ENCODE measurements around the gene PRRT1.

The PRRT1 gene

GRCh38 chr6:32149932-32150870 lies 1.5 kb downstream of the PRRT1 start:
- Histone ChIP-seq H3K27me3 (ENCODE audit: insufficient read depth, low read length, poor library complexity, severe bottlenecking) (no peaks in the 10 kb centered on the region), H3K4me3 (ENCODE audit: low read length, poor library complexity, severe bottlenecking) (no peak overlapping the region), H3F3A (ENCODE audit: low read depth) (no peaks in the 10 kb centered on the region), H3K4me2 (ENCODE audit: low read depth, low read length, poor library complexity, severe bottlenecking) (no peak overlapping the region), H2AFZ (ENCODE audit: low read length) (no peak overlapping the region), H3K36me3 (ENCODE audit: insufficient read depth, low read length) (no peaks in the 10 kb centered on the region), H4K20me1 (ENCODE audit: insufficient read depth, low read length, poor library complexity, severe bottlenecking) (no peaks in the 10 kb centered on the region), H3K9me3 (ENCODE audit: insufficient read depth, low read depth, low read length) (no peaks in the 10 kb centered on the region), H3K9ac (ENCODE audit: low read depth, low read length, poor library complexity, severe bottlenecking) (no peak overlapping the region), H3K4me1 (ENCODE audit: insufficient read depth, low read length, poor library complexity, severe bottlenecking) (peaks cover 13% of the 10 kb centered on the region), H3K9me2 (replicated peaks; ENCODE audit: low read depth, low read length) (no peaks in the 10 kb centered on the region), H3K79me2 (ENCODE audit: insufficient read depth, low read length) (peaks cover 6% of the 10 kb centered on the region)
- TF ChIP-seq EZH2phosphoT487 (IDR thresholded peaks at IDR 0.05; ENCODE audit: borderline replicate concordance), result no peak
- TF ChIP-seq CTCF (conservative IDR thresholded peaks at IDR 0.05; ENCODE audit: low read length), result no peak

- H3K4me2 ChIP-seq (ENCODE audit: low read depth, low read length, poor library complexity, severe bottlenecking), result no peak overlapping the region
Measured at GRCh38 chr6:32149092-32149755, 2.5 kb downstream of the PRRT1 start.

More at GRCh38 chr6:32149092-32149755, 2.5 kb downstream of the PRRT1 start:
- TF ChIP-seq EZH2phosphoT487 (IDR thresholded peaks at IDR 0.05; ENCODE audit: borderline replicate concordance), result no peak
- TF ChIP-seq CTCF (conservative IDR thresholded peaks at IDR 0.05; ENCODE audit: low read length), result no peak
- Histone ChIP-seq H3K9me2 (replicated peaks; ENCODE audit: low read depth, low read length) (no peaks in the 10 kb centered on the region), H3K36me3 (ENCODE audit: insufficient read depth, low read length) (no peaks in the 10 kb centered on the region), H3K4me3 (ENCODE audit: low read length, poor library complexity, severe bottlenecking) (no peak overlapping the region), H3K9ac (ENCODE audit: low read depth, low read length, poor library complexity, severe bottlenecking) (no peak overlapping the region), H3K9me3 (ENCODE audit: insufficient read depth, low read depth, low read length) (no peaks in the 10 kb centered on the region), H4K20me1 (ENCODE audit: insufficient read depth, low read length, poor library complexity, severe bottlenecking) (no peaks in the 10 kb centered on the region), H3K4me1 (ENCODE audit: insufficient read depth, low read length, poor library complexity, severe bottlenecking) (peaks cover 8% of the 10 kb centered on the region), H3K27me3 (ENCODE audit: insufficient read depth, low read length, poor library complexity, severe bottlenecking) (no peaks in the 10 kb centered on the region), H2AFZ (ENCODE audit: low read length) (no peak overlapping the region), H3F3A (ENCODE audit: low read depth) (no peaks in the 10 kb centered on the region), H3K79me2 (ENCODE audit: insufficient read depth, low read length) (no peaks in the 10 kb centered on the region)
